Kasumi-1 (cell line): Measurements from ENCODE around the gene OASL.
"Not testable (repeated sequence)": the region's sequence is repeated elsewhere in the genome, so short reads cannot be mapped to it uniquely, and the experiment has no call there.

ENCODE experiments used
- DNase-seq, 2 experiments: peaks; one replicate each; lab custom pipeline; 2025; lab: John Stamatoyannopoulos, UW

The OASL gene

GRCh38 chr12:121059031-121059898 lies 20.2 kb upstream of the OASL start:
- DNase-seq, result no peak

GRCh38 chr12:121057794-121058193 lies 18.7 kb upstream of the OASL start:
- no peak for DNase-seq

DNA sequence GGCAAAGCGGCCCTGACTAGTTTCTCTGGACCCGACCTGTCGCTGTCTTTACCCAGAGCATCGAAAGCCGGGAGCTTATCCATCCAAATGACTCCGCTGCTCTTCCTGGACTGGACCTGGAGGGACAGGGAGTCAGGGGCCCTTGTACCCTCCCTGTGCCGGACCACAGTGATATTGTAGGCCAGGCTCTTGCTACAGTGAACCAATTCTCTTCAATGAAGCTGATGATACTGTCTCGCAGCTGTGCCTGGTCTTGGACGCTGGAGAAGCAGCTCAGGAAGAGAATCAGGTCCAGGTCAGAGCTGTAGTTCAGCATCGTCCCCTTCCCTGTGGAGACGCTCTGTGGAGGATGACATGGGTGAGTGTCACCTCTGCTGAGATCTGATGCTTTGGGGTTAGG lies 14.7 kb upstream of the OASL start:
- no peak for DNase-seq

GRCh38 chr12:121050725-121051124 lies 11.7 kb upstream of the OASL start:
- no peak for DNase-seq

DNA sequence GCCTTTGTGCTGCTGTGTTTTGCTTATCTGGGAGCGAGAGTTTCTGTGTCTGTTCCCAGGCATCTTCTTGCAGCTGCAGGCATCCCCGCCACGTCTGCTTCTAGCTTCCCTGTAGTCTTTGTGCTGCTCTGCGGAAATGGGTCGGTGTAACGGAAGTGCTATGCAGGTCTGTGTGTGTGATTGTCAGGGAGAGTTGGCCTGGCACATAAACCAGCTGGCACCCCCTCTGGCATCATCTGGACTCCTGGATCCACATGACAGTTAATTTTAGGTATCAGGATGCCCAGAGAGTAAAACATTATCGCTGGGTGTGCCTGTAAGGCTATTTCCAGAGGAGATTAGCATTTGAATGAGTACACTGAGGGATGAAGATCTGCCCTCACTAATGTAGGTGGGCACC lies 9.4 kb upstream of the OASL start:
- DNase-seq, result no peak

- not testable (repeated sequence) for DNase-seq
These were observed 8.4 kb upstream of the OASL start for GRCh38 chr12:121047400-121047799.

GRCh38 chr12:121043067-121043466 lies 4.0 kb upstream of the OASL start:
- DNase-seq, result no peak

GRCh38 chr12:121036810-121037326 lies 2.2 kb downstream of the OASL start:
- DNase-seq, result no peak

- no peak for DNase-seq
These were observed 4.3 kb downstream of the OASL start for GRCh38 chr12:121034616-121035305.

DNA sequence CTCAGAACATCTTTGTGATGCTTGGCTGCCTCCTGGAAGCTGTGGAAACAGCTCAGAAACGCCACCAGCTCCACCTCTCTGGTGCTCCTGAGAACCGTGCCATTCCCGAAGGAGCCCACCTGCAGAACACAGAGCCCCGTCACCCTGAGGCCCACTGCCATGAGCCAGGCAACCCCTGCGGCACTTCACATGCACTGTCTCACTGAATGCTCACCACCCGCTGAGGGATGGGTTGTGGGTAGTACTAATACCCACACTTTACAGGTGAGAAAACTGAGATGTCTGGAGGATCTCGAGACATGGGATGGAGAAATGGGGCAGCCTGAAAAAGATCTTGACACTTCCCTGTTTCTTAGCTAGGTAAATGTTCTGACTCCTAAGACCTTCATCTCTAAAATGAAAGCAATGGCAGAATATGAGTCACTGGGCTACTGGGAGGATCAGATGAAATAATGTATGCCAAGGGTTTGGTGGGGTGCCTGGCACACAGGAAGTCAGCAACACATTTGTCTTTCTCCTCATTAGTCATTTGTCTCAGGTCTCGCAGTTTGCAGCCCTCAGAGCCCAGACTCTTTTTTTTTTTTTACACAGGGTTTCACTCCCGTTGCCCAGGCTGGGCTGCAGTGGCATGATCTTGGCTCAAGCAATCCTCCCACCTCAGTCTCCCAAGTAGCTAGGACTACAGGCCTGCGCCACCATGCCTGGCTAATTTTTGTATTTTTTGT lies 5.3 kb downstream of the OASL start:
- DNase-seq, result peak; percentile 18 to 46

- DNase-seq, result no peak
These were observed 8.4 kb downstream of the OASL start for GRCh38 chr12:121030576-121031212.

GRCh38 chr12:121026274-121027045 lies 12.6 kb downstream of the OASL start:
- no peak for DNase-seq

DNA sequence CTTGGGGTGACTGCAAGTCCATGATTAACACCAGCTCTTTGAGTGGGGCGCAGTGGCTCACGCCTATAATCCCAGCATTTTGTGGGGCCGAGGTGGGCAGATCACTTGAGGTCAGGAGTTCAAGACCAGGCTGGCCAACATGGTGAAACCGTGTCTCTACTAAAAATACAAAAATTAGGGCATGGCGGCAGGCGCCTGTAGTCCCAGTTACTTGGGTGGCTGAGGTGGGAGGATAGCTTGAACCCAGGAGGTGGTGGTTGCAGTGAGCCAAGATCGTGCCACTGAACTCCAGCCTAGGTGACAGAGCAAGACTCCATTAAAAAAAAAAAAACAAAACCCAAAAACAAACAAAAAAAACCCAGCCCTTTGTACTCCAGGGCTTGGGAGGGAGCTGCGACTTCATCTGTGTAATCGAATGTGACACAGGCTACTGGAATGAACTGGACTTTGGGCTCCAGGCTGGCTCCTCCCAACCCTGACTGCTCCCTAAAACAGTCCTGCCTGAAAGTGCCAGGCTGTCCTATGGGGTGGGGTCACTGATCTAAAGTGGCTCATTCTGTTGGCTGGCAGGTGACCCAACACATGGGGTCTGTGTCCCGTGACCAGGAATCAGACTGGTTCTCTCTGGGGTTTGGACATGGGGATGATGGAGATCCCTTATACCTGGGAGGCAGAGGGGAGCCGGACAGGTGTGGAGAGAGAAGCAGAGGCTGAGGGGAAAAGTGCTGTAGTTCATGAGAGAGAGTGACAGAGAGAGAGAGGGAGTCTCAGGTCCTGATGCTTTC lies 13.4 kb downstream of the OASL start:
- no peak for DNase-seq

DNA sequence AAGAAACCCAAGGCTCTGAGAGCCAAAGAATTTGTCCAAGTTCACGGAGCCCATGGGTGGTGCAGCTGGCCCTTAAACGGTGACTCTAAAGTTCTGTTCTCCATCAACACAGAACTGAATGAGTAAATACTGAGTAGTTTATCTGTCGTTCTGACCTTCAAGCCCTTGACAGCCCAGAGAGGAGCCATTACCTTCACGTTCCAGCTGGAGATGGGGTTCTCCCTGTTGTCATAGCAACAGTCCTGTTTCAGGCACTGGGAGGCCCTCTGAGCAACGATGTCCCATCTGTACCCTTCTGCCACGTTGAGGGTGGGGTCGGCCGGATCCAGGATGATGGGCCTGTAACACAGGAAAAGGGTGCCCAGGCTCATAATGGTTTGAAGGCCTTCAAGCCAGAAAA lies 15.2 kb downstream of the OASL start:
- no peak for DNase-seq

DNA sequence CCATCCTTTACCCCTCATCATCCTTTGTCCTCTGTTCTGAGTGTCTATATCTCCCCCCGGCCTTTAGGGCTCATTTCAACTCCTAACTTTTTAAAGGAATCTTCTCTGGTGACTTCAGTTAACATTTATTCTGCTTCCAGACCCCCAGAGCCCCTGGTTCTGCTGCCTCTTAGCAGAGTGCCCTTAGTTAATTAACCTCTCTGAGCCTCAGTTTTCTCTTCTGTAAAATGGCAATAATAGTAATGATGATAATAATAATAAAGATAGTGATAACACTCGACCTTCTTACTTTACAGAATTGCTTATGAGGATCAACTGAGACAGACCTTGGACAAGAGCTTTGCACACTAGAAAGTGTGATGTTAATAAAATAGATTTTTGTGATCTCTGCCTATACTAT lies 16.3 kb downstream of the OASL start:
- no peak for DNase-seq

- no peak for DNase-seq
These were observed 17.3 kb downstream of the OASL start for GRCh38 chr12:121021754-121022153.

DNA sequence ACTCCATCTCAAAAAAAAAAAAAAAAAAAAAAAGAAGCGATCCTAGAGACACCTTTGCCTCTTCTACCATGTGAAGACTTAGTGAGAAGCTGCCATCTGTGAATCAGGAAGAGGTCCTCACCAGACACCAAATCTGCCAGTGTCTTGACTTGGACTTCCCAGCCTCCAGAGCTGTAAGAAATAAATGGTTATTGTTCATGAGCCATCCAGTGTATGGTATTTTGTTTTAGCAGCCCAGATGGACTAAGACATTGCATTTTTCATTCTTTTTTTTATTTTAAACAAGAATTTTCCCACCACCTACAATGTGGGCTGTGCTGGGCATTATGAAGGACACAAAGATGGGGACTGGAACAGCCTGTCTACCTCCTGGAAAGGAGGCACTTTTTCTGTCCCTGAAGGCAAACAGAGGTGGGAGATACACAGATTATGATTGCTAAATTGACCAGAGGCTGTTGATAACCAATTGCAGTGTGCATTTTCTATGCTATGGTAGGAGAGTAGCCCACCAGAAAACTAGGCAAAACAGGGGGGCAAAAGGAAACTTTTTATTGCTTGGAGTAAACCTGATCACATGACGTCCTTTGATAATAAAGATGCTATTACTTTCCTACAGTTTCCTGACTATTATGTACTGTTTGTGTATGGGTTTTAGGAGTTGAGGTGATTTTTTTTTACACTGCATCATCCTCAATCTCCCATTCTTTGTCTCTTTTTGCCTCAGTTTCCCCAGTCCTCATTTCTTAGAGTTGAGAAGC lies 20.0 kb downstream of the OASL start:
- no peak for DNase-seq

DNA sequence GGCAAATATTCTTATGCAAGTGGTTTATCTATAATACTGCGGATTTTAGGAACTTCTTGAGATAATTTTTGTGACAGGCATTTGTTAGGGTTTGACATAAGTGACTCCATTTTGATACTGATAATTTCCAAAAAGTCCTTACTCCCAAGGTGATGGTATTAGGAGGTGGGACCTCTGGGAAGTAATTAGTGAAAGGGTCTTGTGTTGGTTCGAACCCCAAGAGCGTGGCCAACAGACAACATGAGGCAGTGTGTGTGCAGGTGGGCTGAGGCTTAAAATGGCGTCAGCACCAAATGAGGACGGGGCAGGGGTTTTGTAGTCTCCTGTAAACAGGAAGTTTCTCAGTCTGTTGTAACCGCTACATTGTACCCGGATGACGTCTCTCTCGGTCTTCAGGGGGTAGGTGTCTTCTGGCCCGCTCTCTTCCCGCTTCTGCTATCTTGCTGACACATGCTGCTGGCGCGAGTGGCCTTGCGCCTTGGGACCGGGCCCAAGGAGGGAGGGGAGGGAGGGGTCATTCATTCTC lies 21.0 kb downstream of the OASL start:
- no peak for DNase-seq
